Amniotic stem cell (primary cell): ENCODE results near the gene OR6K6.

Source experiments
- DNase-seq: peaks from one replicate; lab custom pipeline; 2025; lab: John Stamatoyannopoulos, UW

Gene OR6K6

GRCh38 chr1:158754420-158754819 is at the start of gene OR6K6:
Gene OR6K6, plus strand, starts transcription at chr1:158754720. Its CDS starts 168 bp downstream, at chr1:158754888.
- DNase-seq: no peak

GRCh38 chr1:158706096-158706495 is 48.4 kb upstream of the OR6K6 start:
- DNase-seq: no peak

GRCh38 chr1:158711098-158711497 is 43.4 kb upstream of the OR6K6 start:
- no peak for DNase-seq

- no peak for DNase-seq
These were observed 39.8 kb upstream of the OR6K6 start for GRCh38 chr1:158714754-158715153.

- DNase-seq: no peak
These were observed 38.2 kb upstream of the OR6K6 start for GRCh38 chr1:158716335-158716734.

- DNase-seq: no peak
These were observed 37.2 kb upstream of the OR6K6 start for GRCh38 chr1:158717344-158717743.

GRCh38 chr1:158719664-158720063 is 34.9 kb upstream of the OR6K6 start:
- DNase-seq: no peak

GRCh38 chr1:158720620-158721019 is 33.9 kb upstream of the OR6K6 start, which contains the start of gene OR6K3:
Gene OR6K3, minus strand, starts transcription at chr1:158720720. Its CDS starts 2,605 bp downstream, at chr1:158718115.
- no peak for DNase-seq

- no peak for DNase-seq
These were observed 30.1 kb upstream of the OR6K6 start for GRCh38 chr1:158724442-158724841.

- no peak for DNase-seq
These were observed 25.9 kb upstream of the OR6K6 start for GRCh38 chr1:158728510-158729225.

- DNase-seq: no peak
These were observed 24.1 kb upstream of the OR6K6 start for GRCh38 chr1:158730453-158730852.

GRCh38 chr1:158731707-158732106 is 22.8 kb upstream of the OR6K6 start:
- no peak for DNase-seq

- no peak for DNase-seq
These were observed 22.0 kb upstream of the OR6K6 start for GRCh38 chr1:158732524-158732923.

- DNase-seq: no peak
These were observed 18.7 kb upstream of the OR6K6 start for GRCh38 chr1:158735848-158736247.

GRCh38 chr1:158752155-158752712 is 2.3 kb upstream of the OR6K6 start:
- DNase-seq: no peak

- no peak for DNase-seq
These were observed 17.7 kb downstream of the OR6K6 start, which contains the start of gene OR6N1 for GRCh38 chr1:158771950-158772866. Gene OR6N1, minus strand, starts transcription at chr1:158772195. Its CDS starts 5,513 bp downstream, at chr1:158766682.

- DNase-seq: no peak
These were observed 26.6 kb downstream of the OR6K6 start, which contains the start of gene OR6N2 for GRCh38 chr1:158781104-158781503. Gene OR6N2, minus strand, starts transcription at chr1:158781204. Its CDS starts 3,569 bp downstream, at chr1:158777635.

- DNase-seq: no peak
These were observed 39.1 kb downstream of the OR6K6 start for GRCh38 chr1:158793604-158794003.

- no peak for DNase-seq
These were observed 39.7 kb downstream of the OR6K6 start for GRCh38 chr1:158794247-158794646.

- no peak for DNase-seq
These were observed 44.0 kb downstream of the OR6K6 start for GRCh38 chr1:158798531-158798930.

GRCh38 chr1:158799689-158800088 is 45.2 kb downstream of the OR6K6 start:
- DNase-seq: no peak

GRCh38 chr1:158800526-158800925 is 46.0 kb downstream of the OR6K6 start:
- DNase-seq: no peak
